Skin epidermis (tissue), 12 donors: ENCODE data around the gene LIX1L.
"Not testable (repeated sequence)": the region's sequence is repeated elsewhere in the genome, so short reads cannot be mapped to it uniquely, and the experiment has no call there.

Experiments
- H3K27ac ChIP-seq, 21 experiments: fragments of 200-600 bp; sonication (generic) in 11 of 21; one replicate each; pipeline ENCODE4 v1.5.0; 2020; ENCODE audit warnings: mild to moderate bottlenecking in 3 of 21, inconsistent platforms in 2 of 21, moderate library complexity in 2 of 21
- H3K4me3 ChIP-seq, 7 experiments: fragments of 200-600 bp; sonication (generic) in 2 of 7; one replicate each; pipeline ENCODE4 v1.5.0; 2020; ENCODE audit warnings: inconsistent platforms in 2 of 7, mild to moderate bottlenecking in 2 of 7, moderate library complexity in 1 of 7

The LIX1L gene

DNA sequence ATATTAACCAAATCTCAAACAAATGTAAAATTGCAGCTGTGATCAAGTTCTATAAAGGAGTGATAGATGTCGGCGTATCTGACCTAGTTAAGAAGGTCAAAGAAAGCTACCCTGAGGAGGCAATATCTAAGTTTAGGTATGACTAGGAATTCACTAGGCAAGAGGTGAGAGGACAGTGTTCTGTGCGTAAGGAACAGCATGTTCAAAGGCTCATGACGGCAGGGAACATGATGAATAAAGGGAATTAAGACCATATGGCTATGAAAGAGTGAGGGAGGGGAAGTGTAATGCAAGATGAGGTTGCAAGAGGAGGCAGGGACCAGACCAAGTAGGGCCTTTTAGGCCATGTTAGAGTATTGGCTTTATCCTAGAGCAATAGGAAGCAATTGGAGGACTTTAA is 8.6 kb downstream of the LIX1L start:
- Histone ChIP-seq H3K4me3 (no peak overlapping the region), H3K27ac (no peak overlapping the region)

DNA sequence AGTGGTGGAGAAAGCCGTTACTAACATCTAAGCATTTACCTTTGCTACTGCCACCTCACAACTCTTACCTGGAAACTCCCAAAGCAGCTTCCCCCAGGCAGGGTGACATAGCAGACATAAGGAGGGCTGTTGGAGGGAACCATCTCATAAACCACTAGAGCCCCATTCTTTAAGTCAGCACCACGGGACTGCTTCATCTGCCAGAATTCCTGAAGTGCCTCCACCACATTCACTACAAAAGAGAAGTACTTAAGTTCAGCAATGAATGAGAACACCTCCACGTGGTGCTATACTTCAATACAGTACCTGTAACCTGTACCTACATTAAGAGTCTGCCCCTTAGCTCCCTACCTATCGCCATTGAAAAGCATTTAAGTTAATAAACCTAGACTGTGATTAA is 10.3 kb downstream of the LIX1L start:
- H3K27ac ChIP-seq: no peak overlapping the region
- H3K4me3 ChIP-seq: no peak overlapping the region

GRCh38 chr1:145946477-145946986 is 11.3 kb downstream of the LIX1L start:
- Histone ChIP-seq H3K4me3 (no peak overlapping the region), H3K27ac (no peak overlapping the region)

DNA sequence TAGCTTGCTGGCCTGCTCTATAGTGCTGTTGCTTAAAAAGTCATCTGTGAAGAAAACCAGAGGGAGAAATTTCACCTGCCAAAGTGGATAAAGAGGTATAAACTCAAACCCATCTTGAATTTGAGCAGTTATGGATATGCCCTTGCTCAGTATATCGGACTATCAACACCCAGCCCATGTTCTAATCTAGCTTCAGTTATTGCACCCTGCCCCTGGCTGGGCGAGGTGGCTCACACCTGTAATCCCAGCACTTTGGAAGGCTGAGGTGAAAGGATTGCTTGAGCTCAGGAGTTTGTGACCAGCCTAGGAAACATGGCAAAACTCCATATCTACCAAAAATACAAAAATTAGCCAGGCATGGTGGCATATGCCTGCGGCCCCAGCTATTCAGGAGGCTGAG is 13.3 kb downstream of the LIX1L start:
- Histone ChIP-seq H3K27ac (no peak overlapping the region), H3K4me3 (no peak overlapping the region)

GRCh38 chr1:145942871-145943270 is 14.9 kb downstream of the LIX1L start:
- Histone ChIP-seq H3K27ac (peak overlapping the region in 10 of 21 experiments; percentile 1 to 77 (median 49)), H3K4me3 (no peak overlapping the region)

DNA sequence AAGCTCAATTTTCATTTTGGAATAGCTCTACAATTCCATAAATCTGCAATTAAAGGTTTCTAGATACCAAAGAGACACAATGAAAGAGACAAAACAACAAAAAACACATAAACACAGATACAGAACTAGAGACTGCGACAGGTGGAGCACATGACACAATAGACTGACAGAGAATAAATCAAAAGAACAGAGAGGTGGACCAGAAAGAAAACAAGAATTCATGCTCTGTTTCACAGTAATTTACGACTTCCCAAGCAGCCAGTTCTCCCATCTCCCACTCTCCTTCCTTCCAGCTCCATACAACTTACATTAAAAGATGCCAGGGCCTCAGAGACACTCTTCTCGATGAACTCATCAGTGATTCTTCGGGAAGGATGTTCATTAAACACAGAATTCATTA is 15.4 kb downstream of the LIX1L start:
- Histone ChIP-seq H3K27ac (peak overlapping the region in 5 of 21 experiments; percentile 5 to 60 (median 52)), H3K4me3 (no peak overlapping the region)

- no peak overlapping the region for H3K4me3 ChIP-seq
- H3K27ac ChIP-seq: no peak overlapping the region
Measured at GRCh38 chr1:145937436-145937835, 20.4 kb downstream of the LIX1L start.

DNA sequence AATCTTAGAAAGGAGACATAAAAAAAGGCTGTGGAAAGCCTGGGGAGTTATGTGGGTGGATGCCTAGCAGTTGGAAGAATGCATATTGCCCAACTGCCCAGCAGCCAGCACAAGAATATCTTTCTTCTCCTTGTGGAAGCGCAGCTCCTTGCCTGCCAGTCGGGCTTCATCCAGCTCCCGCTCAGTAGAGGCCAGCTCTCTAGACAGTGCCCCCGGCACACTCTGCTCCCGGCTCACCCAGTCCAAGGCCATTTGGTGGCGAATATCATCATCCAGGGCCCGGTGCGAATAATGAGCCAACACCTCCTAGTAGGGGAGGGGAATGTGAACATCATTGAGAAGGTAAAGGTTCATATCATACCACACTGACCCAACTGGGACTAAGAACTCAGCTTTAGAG is 21.6 kb downstream of the LIX1L start:
- Histone ChIP-seq H3K27ac (peak overlapping the region in 1 of 21 experiments; percentile 19), H3K4me3 (no peak overlapping the region)

GRCh38 chr1:145935708-145936107 is 22.1 kb downstream of the LIX1L start:
- peak overlapping the region in 1 of 21 experiments; percentile 19 for H3K27ac ChIP-seq
- H3K4me3 ChIP-seq: no peak overlapping the region

- peak overlapping the region in 7 of 21 experiments; percentile 33 to 80 (median 45) for H3K27ac ChIP-seq
- H3K4me3 ChIP-seq: not testable (repeated sequence)
Measured at GRCh38 chr1:145932522-145933009, 25.3 kb downstream of the LIX1L start.

GRCh38 chr1:145927916-145928643 is 29.7 kb downstream of the LIX1L start:
- H3K4me3 ChIP-seq: peak overlapping the region; percentile 61 to 91 (median 68)
- peak overlapping the region; percentile 81 to 99 (median 95) for H3K27ac ChIP-seq

- Histone ChIP-seq H3K4me3 (peak within 1 kb of the TSS; percentile 61 to 91 (median 68)), H3K27ac (peak within 1 kb of the TSS; percentile 81 to 99 (median 95))
Measured at GRCh38 chr1:145927063-145927886, 30.5 kb downstream of the LIX1L start, which contains the start of gene RBM8A. Gene RBM8A, minus strand, starts transcription at chr1:145927484. Its CDS starts 58 bp downstream, at chr1:145927426.

- Histone ChIP-seq H3K27ac (peak overlapping the region in 20 of 21 experiments; percentile 81 to 99 (median 95)), H3K4me3 (peak overlapping the region; percentile 61 to 91 (median 68))
Measured at GRCh38 chr1:145926686-145927062, 31.1 kb downstream of the LIX1L start.

- no peak overlapping the region for H3K27ac ChIP-seq
- H3K4me3 ChIP-seq: no peak overlapping the region
Measured at GRCh38 chr1:145922266-145922665, 35.6 kb downstream of the LIX1L start.

DNA sequence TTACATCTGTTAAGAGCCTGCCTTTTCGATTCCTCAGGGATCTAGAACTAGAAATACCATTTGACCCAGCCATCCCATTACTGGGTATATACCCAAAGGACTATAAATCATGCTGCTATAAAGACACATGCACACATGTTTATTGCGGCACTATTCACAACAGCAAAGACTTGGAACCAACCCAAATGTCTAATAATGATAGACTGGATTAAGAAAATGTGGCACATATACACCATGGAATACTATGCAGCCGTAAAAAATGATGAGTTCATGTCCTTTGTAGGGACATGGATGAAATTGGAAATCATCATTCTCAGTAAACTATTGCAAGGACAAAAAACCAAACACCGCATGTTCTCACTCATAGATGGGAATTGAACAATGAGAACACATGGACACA is 37.5 kb downstream of the LIX1L start:
- H3K27ac ChIP-seq, H3K4me3 ChIP-seq: not testable (repeated sequence)

DNA sequence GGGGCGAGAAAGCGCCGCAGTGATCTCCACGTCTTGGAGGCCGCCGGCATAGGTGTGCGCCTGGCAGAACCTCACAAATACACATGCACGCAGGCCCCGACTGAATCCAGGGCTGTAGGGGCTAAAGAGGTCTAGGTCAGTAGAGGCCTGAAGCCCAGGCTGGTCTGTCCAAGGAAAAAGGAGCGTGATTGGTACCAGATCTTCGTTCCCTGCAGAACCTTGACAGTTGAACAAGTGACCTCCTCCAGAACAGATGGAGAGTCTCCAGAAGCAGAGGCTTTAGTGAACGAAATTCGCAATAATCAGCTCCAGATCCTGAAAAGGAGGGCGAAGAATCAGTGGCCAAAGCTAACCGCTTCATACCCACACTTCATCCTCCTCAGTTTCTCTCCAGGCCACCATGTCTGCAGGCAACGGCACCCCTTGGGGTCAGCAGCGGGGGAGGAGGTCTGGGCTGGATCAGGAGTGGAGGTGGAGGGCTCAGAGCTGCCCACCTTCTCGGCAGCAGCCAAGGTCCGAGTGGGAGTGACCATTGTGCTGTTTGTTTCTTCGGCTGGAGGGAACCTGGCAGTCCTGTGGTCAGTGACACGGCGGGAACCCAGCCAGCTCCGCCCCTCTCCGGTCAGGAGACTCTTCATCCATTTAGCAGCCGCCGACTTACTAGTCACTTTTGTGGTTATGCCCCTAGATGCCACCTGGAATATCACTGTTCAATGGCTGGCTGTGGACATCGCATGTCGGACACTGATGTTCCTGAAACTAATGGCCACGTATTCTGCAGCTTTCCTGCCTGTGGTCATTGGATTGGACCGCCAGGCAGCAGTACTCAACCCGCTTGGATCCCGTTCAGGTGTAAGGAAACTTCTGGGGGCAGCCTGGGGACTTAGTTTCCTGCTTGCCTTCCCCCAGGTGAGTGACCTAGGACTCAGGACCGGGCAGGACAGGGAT is 38.6 kb downstream of the LIX1L start:
- Histone ChIP-seq H3K4me3 (peak overlapping the region; percentile 63 to 88 (median 75)), H3K27ac (peak overlapping the region in 20 of 21 experiments; percentile 73 to 94 (median 90))

GRCh38 chr1:145918144-145918991 is 39.4 kb downstream of the LIX1L start, which contains the start of gene PEX11B:
Gene PEX11B, minus strand, starts transcription at chr1:145918717. Its CDS starts 29 bp downstream, at chr1:145918688.
- H3K27ac ChIP-seq: peak within 1 kb of the TSS; percentile 59 to 94 (median 89)

DNA sequence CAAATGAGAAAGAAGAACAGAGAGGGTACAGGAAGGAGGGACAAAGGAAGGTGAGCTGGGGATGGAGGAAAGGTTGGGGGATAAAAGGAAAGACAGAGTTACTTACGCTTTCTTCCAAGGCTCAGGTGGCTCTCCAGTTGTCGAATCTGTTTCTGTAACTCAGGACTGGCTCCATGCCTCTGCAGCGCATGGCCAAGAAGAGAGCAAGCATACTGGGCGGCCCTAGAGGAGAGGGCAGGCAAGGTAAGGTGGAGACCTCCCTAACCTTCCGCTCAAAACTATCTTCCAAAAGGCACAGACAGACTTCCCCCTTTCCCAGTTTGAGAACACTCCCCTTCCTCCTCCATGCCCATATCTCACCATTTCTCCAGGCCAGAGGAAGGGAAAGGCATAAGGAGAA is 40.2 kb downstream of the LIX1L start:
- Histone ChIP-seq H3K4me3 (peak overlapping the region; percentile 63 to 88 (median 75)), H3K27ac (peak overlapping the region in 19 of 21 experiments; percentile 73 to 94 (median 90))

More at GRCh38 chr1:145918144-145918991, 39.4 kb downstream of the LIX1L start, which contains the start of gene PEX11B:
- H3K4me3 ChIP-seq: peak within 1 kb of the TSS; percentile 63 to 88 (median 75)
